HepG2 (cell line): ENCODE data around the gene KLF15. TPM values are rescaled to one million over a fixed set of nuclear protein-coding genes. Genes with fewer than 3 reads are reported as not detected.

ENCODE experiments used
- DPF2 ChIP-seq: sonication (generic); formaldehyde crosslinking; IDR thresholded peaks from 2 replicates; pipeline ENCODE4 v1.4.0; 2020; ENCODE audit warnings: mild to moderate bottlenecking, low read depth, missing genetic modification reagents, borderline replicate concordance
- GABPB1 ChIP-seq: IDR thresholded peaks from 2 replicates; pipeline ENCODE4 v1.6.1; 2016; ENCODE audit warnings: mild to moderate bottlenecking, missing genetic modification reagents, moderate library complexity, missing compliant biosample characterization
- HNRNPUL1 ChIP-seq: fragments of 200-400 bp; formaldehyde crosslinking; IDR thresholded peaks from 2 replicates; pipeline ENCODE4 v1.6.1; 2017; ENCODE audit warnings: low read depth, mild to moderate bottlenecking, low read length, moderate library complexity
- KLF12 ChIP-seq: sonication (generic); formaldehyde crosslinking; IDR thresholded peaks from 2 replicates; pipeline ENCODE4 v1.4.0; 2020; ENCODE audit warnings: missing genetic modification reagents, borderline replicate concordance
- PRDM15 ChIP-seq: sonication (generic); formaldehyde crosslinking; IDR thresholded peaks from 2 replicates; pipeline ENCODE4 v1.4.0; 2020; ENCODE audit warnings: missing genetic modification reagents
- SMARCE1 ChIP-seq: fragments of 450-650 bp; IDR thresholded peaks from 2 replicates; pipeline ENCODE4 v1.6.1; 2017; ENCODE audit warnings: borderline replicate concordance
- SRSF9 ChIP-seq: fragments of 200-400 bp; formaldehyde crosslinking; IDR thresholded peaks from 2 replicates; pipeline ENCODE4 v1.6.1; 2018; ENCODE audit warnings: borderline replicate concordance, mild to moderate bottlenecking, low read depth, low read length; ENCODE audit not compliant: insufficient read depth, poor library complexity, severe bottlenecking
- ZNF746 ChIP-seq: sonication (generic); formaldehyde crosslinking; IDR thresholded peaks from 2 replicates; pipeline ENCODE4 v1.8.0; 2022; ENCODE audit warnings: mild to moderate bottlenecking, missing genetic modification reagents
- polyA plus RNA-seq, 8 experiments: library from polyadenylated mRNA; depleted of rRNA in 3 of 8; stranded (reverse) in 7 of 8; unstranded in 1 of 8; fragments of >200 nt; fragmentation: Illumina TruSeq in 4 of 8; extraction: Trizol in 4 of 8; gene quantifications; 2 replicates each; pipeline versions ENCODE4 v1.2.1 to v1.2.3, GENCODE V29; 2011 to 2016; ENCODE audit warnings: low read depth in 4 of 8, missing spikeins in 1 of 8, mixed read lengths in 1 of 8; ENCODE audit not compliant: insufficient read depth in 1 of 8
- total RNA-seq, 5 experiments: library from RNA; depleted of rRNA; stranded (reverse); fragments of >200 nt; fragmentation: Illumina TruSeq; extraction: Trizol; gene quantifications; 2 replicates each; pipeline ENCODE4 v1.2.3, GENCODE V29; 2016; ENCODE audit warnings: low read depth in 1 of 5
- TF ChIP-seq, protein P1 (sequence below): sonication (generic); formaldehyde crosslinking; IDR thresholded peaks from 2 replicates; pipeline ENCODE4 v1.4.0; 2020; ENCODE audit warnings: missing genetic modification reagents, borderline replicate concordance
- TF ChIP-seq, protein P2 (sequence below): sonication (generic); formaldehyde crosslinking; IDR thresholded peaks from 2 replicates; pipeline ENCODE4 v1.5.0; 2020; ENCODE audit warnings: missing genetic modification reagents, mild to moderate bottlenecking, borderline replicate concordance

Gene KLF15
- total and polyA plus RNA-seq, 2 of the 13 experiments (the other 11 are each of a cell fraction or from before 2014, with no cell fraction given) = 7.1 to 7.8 TPM

DNA sequence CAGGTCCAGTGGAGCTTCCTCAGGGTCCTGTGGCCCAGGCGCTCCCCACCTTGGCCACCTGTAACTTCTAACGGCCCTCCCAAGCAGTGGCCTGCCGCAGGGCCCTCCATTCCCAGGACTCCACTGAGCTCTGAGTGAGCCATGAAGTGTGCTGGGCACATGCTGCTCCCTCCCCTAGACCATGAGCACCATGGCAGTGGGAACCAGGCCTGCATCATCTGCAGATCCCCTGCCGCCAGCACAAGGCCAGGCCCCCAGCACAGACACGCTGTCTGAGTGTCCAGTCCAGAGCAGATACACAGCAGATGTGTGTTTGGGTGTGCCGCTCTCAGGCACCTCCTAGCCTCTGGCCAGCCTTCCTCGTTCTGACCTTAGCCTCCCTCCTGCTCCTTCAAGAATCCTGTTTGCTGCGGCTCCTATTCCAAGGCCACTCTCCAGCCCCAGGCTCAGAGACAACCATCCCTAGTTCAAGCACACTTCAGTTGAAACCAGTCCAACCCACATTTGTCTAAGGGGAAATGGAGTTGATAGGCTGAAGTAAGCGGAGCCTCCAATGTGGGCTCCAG lies 7.0 kb upstream of the KLF15 start (continued):
- TF ChIP-seq, protein P1, sequence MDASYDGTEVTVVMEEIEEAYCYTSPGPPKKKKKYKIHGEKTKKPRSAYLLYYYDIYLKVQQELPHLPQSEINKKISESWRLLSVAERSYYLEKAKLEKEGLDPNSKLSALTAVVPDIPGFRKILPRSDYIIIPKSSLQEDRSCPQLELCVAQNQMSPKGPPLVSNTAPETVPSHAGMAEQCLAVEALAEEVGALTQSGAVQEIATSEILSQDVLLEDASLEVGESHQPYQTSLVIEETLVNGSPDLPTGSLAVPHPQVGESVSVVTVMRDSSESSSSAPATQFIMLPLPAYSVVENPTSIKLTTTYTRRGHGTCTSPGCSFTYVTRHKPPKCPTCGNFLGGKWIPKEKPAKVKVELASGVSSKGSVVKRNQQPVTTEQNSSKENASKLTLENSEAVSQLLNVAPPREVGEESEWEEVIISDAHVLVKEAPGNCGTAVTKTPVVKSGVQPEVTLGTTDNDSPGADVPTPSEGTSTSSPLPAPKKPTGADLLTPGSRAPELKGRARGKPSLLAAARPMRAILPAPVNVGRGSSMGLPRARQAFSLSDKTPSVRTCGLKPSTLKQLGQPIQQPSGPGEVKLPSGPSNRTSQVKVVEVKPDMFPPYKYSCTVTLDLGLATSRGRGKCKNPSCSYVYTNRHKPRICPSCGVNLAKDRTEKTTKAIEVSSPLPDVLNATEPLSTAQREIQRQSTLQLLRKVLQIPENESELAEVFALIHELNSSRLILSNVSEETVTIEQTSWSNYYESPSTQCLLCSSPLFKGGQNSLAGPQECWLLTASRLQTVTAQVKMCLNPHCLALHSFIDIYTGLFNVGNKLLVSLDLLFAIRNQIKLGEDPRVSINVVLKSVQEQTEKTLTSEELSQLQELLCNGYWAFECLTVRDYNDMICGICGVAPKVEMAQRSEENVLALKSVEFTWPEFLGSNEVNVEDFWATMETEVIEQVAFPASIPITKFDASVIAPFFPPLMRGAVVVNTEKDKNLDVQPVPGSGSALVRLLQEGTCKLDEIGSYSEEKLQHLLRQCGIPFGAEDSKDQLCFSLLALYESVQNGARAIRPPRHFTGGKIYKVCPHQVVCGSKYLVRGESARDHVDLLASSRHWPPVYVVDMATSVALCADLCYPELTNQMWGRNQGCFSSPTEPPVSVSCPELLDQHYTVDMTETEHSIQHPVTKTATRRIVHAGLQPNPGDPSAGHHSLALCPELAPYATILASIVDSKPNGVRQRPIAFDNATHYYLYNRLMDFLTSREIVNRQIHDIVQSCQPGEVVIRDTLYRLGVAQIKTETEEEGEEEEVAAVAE (CRISPR knock-in tag) = no peak
- TF ChIP-seq KLF12 = no peak
- no peak for TF ChIP-seq PRDM15
- no peak for TF ChIP-seq HNRNPUL1
- no peak for TF ChIP-seq SRSF9
- no peak for TF ChIP-seq GABPB1
- TF ChIP-seq, protein P2, sequence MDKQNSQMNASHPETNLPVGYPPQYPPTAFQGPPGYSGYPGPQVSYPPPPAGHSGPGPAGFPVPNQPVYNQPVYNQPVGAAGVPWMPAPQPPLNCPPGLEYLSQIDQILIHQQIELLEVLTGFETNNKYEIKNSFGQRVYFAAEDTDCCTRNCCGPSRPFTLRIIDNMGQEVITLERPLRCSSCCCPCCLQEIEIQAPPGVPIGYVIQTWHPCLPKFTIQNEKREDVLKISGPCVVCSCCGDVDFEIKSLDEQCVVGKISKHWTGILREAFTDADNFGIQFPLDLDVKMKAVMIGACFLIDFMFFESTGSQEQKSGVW (CRISPR knock-in tag) = no peak
- TF ChIP-seq SMARCE1 = no peak
- TF ChIP-seq ZNF746 (CRISPR knock-in tag) = no peak
- TF ChIP-seq DPF2 (CRISPR knock-in tag) = no peak
